Astrocyte of the spinal cord (primary cell): Measurements from ENCODE around the gene NDRG4.

Experiments used
- DNase-seq: peaks from one replicate; pipeline ENCODE4 v3.0.0; 2011; ENCODE audit warnings: low read depth, low spot score
- H3K4me3 ChIP-seq: 2 replicates; pipeline ENCODE4 v1.5.1; 2011; ENCODE audit warnings: low read depth, mild to moderate bottlenecking, low read length, moderate library complexity
- in situ Hi-C: cut with HindIII; loops from 2 replicates; pipeline ENCODE4 v1.10.0; 2017; ENCODE audit warnings: low sequenced_read_pairs
- TF ChIP-seq, protein P1 (sequence below): IDR thresholded peaks from 2 replicates; pipeline ENCODE4 v1.5.1; 2012; ENCODE audit warnings: low read depth, mild to moderate bottlenecking, low read length, inconsistent platforms

Gene NDRG4

DNA sequence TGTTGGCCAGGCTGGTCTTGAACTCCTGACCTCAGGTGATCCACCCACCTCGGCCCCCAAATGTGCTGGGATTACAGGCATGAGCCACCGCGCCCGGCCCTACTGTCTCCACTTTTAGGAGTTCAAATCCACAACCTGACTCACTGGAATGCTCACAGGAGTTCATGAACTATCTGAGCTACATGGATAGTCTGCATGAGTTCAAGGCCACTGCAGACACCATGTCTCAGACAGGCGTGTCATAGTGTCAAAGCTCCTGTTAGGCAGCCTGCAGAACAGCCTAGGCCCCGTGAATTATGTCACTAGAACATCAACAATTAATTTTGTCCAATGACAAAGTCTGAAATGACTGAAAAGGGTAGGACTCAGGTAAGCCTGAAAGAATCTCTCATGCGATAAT is 38.3 kb upstream of the NDRG4 start:
- in situ Hi-C loops, result no loop called here
- TF ChIP-seq, protein P1, sequence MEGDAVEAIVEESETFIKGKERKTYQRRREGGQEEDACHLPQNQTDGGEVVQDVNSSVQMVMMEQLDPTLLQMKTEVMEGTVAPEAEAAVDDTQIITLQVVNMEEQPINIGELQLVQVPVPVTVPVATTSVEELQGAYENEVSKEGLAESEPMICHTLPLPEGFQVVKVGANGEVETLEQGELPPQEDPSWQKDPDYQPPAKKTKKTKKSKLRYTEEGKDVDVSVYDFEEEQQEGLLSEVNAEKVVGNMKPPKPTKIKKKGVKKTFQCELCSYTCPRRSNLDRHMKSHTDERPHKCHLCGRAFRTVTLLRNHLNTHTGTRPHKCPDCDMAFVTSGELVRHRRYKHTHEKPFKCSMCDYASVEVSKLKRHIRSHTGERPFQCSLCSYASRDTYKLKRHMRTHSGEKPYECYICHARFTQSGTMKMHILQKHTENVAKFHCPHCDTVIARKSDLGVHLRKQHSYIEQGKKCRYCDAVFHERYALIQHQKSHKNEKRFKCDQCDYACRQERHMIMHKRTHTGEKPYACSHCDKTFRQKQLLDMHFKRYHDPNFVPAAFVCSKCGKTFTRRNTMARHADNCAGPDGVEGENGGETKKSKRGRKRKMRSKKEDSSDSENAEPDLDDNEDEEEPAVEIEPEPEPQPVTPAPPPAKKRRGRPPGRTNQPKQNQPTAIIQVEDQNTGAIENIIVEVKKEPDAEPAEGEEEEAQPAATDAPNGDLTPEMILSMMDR, result no peak

DNA sequence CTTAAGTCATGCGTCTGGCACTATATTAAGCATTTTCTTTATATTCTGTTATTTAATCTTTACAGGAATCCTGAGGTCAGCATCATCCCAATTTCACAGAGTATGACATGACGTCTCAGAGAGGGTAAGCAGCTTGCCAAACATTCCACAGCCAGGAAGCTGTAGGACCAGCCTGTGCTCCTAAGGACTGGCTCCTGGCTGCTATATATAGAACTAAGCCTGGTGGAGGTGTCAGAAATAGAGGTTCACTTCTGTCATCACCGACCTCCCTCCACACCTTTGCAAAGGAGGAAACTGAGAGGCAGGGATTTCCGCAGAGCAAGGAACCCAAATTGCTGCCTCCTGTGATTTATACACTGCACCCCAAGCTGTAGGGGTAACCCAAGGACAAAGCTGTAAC is 37.9 kb upstream of the NDRG4 start:
- in situ Hi-C loops, result no loop called here
- DNase-seq, result no peak
- H3K4me3 ChIP-seq, result no peak overlapping the region
- TF ChIP-seq, protein P1, result no peak

More for the DNA sequence above, 38.3 kb upstream of the NDRG4 start:
- DNase-seq, result no peak
- H3K4me3 ChIP-seq, result no peak overlapping the region

DNA sequence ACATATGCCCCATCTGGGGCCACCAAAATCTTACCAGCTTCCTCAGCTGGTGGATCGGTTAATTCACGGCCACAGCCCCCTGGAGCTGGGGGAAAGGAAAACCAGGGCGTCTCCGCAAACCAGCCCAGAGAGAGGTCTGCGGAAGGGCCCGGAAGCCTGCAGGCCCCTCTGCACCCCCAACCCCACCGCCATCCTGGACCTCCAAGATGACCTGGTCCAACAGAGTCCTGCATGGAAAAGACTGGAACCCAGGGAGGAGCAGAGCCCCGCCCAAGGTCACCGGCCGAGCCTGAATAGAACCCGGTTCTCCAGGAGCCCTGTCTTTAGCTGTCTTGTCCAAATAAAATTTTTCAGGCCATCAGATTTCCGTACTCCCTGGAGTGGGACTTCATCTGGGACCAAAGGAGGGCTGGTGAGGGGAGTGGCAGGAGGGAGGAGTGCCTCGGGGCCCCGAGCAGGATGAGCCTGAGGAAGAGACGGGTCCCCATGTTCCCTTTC is 37.4 kb upstream of the NDRG4 start:
- no peak for DNase-seq
- TF ChIP-seq, protein P1, result no peak
- in situ Hi-C loops, result no loop called here
- no peak overlapping the region for H3K4me3 ChIP-seq

DNA sequence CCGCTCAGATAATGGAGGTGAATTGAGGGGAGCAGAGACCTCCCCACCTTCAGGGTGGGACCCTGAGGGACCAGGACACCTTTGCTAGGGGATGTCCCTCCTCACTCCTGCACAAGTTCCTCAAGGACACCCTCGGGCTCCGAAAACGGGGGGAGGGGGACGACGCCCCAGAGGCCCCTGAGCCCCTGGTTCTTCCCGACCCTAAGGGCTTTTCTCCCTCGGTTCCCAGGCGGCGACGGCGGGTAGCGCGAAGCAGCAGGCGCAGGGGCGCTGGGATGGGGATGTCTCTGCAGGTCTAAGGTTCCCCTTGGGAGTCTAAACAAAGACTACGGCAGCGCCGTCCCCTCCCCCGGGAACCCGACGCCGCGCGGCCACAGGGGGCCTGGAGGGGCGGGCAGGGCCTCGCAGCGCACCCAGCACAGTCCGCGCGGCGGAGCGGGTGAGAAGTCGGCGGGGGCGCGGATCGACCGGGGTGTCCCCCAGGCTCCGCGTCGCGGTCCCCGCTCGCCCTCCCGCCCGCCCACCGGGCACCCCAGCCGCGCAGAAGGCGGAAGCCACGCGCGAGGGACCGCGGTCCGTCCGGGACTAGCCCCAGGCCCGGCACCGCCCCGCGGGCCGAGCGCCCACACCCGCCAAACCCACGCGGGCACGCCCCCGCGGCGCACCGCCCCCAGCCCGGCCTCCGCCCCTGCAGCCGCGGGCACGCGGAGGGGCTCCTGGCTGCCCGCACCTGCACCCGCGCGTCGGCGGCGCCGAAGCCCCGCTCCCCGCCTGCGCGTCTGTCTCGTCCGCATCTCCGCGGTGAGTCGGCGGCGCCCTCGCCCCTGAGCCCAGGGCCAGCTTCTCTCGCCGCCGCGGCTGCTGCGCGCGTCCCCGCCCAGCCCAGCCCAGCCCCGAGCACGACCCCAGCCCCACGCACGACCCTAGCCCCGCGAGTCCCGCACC is 36.7 kb upstream of the NDRG4 start:
- no peak overlapping the region for H3K4me3 ChIP-seq
- TF ChIP-seq, protein P1, result no peak
- in situ Hi-C loops, result no loop called here
- DNase-seq, result no peak

DNA sequence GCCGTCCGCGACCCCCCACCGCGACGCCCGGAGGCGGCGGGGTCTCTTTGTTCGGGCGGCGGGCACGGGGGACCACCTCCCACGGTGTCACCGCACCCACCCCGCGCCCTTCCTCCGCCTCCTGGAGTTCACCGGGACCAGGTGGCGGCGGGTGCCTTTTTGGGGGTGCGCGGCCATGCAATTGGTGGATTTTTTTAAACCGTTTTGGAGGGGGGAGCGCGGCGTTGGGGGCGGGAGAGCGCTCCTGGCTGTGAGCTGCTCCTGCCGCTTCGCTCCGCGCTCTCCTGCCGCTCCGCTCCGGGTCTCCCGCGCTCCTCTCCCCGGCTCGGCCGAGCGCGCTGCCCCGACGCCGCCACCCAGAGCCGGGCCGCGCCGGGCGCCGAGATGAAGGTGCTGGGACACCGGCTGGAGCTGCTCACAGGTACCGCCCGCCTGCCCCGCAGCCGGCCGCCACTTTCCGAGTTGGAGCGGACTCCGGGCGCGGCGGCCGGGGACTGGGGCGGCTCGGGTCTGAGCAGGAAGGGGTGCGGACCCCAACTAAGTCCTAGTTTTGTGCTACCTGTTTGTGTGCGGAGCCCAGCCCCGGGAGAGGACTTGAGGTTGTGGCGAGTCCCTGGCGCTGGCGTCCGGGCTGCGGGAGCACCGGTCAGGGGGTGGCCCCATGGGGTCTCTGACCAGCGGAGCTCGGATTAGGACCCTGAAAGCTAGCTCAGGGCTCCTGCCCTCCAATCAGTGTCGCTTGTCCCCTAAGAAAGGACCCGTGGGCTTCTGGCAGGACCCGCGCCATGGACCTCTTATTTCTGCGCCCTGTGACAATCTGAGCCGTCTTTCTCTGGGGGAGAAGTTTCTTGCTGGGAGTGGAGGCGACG is 35.7 kb upstream of the NDRG4 start:
- no peak for DNase-seq
- in situ Hi-C loops, result no loop called here
- TF ChIP-seq, protein P1, result no peak
- H3K4me3 ChIP-seq, result no peak overlapping the region

DNA sequence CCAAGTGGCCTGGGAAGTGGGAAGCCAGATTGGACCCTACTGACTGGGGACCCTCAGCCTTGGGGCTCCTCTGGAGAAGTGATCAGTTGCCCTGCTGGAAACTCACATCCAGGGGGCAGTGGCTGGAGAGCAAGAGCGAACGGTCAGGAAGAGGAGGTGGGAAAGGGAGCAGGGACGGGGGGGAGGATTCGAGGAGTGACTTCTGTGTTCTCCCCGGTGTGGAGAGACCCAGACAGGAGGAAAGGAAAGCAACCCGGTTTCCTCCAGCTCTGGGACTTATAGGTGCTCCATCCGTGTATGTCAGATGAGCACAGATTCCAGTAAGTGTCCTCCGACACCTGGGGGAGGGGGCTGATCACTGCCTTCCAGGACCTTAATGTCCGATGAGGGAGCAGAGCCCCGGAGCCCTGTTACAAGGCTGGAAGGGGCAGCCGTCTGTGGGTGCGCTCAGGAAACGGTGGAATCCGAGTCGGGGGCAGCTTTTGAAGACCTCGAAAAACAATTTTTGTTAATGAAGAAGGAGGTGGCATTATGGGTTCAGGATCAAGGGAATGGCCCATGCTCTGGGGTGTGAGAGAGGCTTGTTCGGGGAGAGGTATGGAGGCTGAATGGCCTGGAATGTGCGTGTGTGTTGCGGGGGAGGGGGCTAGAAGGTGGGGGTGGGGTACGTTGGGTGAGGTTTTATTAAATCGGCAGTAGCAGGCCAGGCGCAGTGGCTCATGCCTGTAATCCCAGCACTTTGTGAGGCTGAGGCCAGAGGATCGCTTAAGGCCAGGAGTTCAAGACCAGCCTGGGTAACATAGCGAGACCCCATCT is 34.8 kb upstream of the NDRG4 start:
- TF ChIP-seq, protein P1, result peak; percentile 25
- no peak for DNase-seq
- in situ Hi-C loops, result no loop called here
- H3K4me3 ChIP-seq, result no peak overlapping the region
